ENCODE results near the gene MCCD1.
"Not testable (repeated sequence)": the region's sequence is repeated elsewhere in the genome, so short reads cannot be mapped to it uniquely, and the experiment has no call there.

- peak; percentile 93 for TF ChIP-seq CTCF (IDR thresholded peaks at IDR 0.05; ENCODE audit: insufficient read depth, low read length, poor library complexity, severe bottlenecking)
- TF ChIP-seq EZH2phosphoT487 (conservative IDR thresholded peaks at IDR 0.05; ENCODE audit: low read length): not testable (repeated sequence)
Observed at GRCh38 chr6:31551371-31551770, 22.6 kb downstream of the MCCD1 start.

Measured in SU-DHL-6 (cell line).